ENCODE measurements around the gene OLFML1. TPM values are rescaled to one million over a fixed set of nuclear protein-coding genes. Genes with fewer than 3 reads are reported as not detected.

The OLFML1 gene
- polyA plus RNA-seq, 2 of the 4 experiments (the other 2 are of a cell fraction): not detected

GRCh38 chr11:7552666-7553065, 67.4 kb downstream of the OLFML1 start (continued):
- TF ChIP-seq HOXA7 (CRISPR knock-in tag; IDR thresholded peaks at IDR 0.05) (no peak), USF2 (IDR thresholded peaks at IDR 0.05) (no peak), CHD4 (IDR thresholded peaks at IDR 0.05; ENCODE audit: borderline replicate concordance) (no peak), CBX8 (IDR thresholded peaks at IDR 0.05) (no peak), FOXS1 (CRISPR knock-in tag; IDR thresholded peaks at IDR 0.05) (no peak)
- TF ChIP-seq, protein P1, sequence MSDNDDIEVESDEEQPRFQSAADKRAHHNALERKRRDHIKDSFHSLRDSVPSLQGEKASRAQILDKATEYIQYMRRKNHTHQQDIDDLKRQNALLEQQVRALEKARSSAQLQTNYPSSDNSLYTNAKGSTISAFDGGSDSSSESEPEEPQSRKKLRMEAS (IDR thresholded peaks at IDR 0.05): no peak

- WGBS (ENCODE audit: missing lambda C conversion rate): 66% methylated on average over 7 of the region's 7 CpGs
- POLR2A ChIA-PET: no interaction called here
- H3K9me3 ChIP-seq: no peaks in the 10 kb centered on the region
- DNase-seq (ENCODE audit: low read depth in 1 of 2, low spot score in 1 of 2): no peak
- CTCF ChIA-PET: interaction anchor here (1.0 kb wide), 1 partner anchor 110 kb away, joined by 3 read pairs; no protein-coding TSS in a partner anchor
- no peak for TF ChIP-seq EP300 (IDR thresholded peaks at IDR 0.05)
- TF ChIP-seq POLR2AphosphoS2 (conservative IDR thresholded peaks at IDR 0.05; ENCODE audit: low read length): no peak
- TF ChIP-seq NFE2L2 (conservative IDR thresholded peaks at IDR 0.05; ENCODE audit: low read length): no peak
- no peak for TF ChIP-seq TP53 (CRISPR knock-in tag; IDR thresholded peaks at IDR 0.05)
- TF ChIP-seq EHF (CRISPR knock-in tag; IDR thresholded peaks at IDR 0.05): no peak
- no peak for TF ChIP-seq KDM1A (IDR thresholded peaks at IDR 0.05; ENCODE audit: low read depth)
- TF ChIP-seq, protein P2, sequence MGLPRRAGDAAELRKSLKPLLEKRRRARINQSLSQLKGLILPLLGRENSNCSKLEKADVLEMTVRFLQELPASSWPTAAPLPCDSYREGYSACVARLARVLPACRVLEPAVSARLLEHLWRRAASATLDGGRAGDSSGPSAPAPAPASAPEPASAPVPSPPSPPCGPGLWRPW (IDR thresholded peaks at IDR 0.05): no peak
- no peak for TF ChIP-seq RCOR1 (IDR thresholded peaks at IDR 0.05; ENCODE audit: low read depth, low read length)
- no peak for TF ChIP-seq USF2 (IDR thresholded peaks at IDR 0.05)
- no peak for TF ChIP-seq FOSL2 (IDR thresholded peaks at IDR 0.05)
- TF ChIP-seq FOSL2 (CRISPR knock-in tag; IDR thresholded peaks at IDR 0.05): no peak
- TF ChIP-seq CEBPB (IDR thresholded peaks at IDR 0.05): no peak
- no peak for TF ChIP-seq PHF8 (IDR thresholded peaks at IDR 0.05; ENCODE audit: borderline replicate concordance, low read depth)
- TF ChIP-seq CBX8 (IDR thresholded peaks at IDR 0.05): no peak
- no peak for TF ChIP-seq EHMT2 (IDR thresholded peaks at IDR 0.05; ENCODE audit: low read depth)
- no peak for TF ChIP-seq CTCF (IDR thresholded peaks at IDR 0.05)
- no peak for TF ChIP-seq SREBF2 (IDR thresholded peaks at IDR 0.05)
- no peak for TF ChIP-seq HDAC2 (IDR thresholded peaks at IDR 0.05)
- TF ChIP-seq RARB (CRISPR knock-in tag; IDR thresholded peaks at IDR 0.05): no peak
- TF ChIP-seq CHD4 (IDR thresholded peaks at IDR 0.05; ENCODE audit: borderline replicate concordance): no peak
- TF ChIP-seq FOSB (CRISPR knock-in tag; IDR thresholded peaks at IDR 0.05): no peak
- H3K4me3 ChIP-seq: no peak overlapping the region
- H3K4me2 ChIP-seq: no peak overlapping the region
- peaks cover 10% of the 10 kb centered on the region; the same call in 1 of the 3 replicates for H3K4me1 ChIP-seq
- H3K27ac ChIP-seq: no peak overlapping the region
- FAIRE-seq: no peak
- ATAC-seq: no peak
Observed at GRCh38 chr11:7555052-7555699, 69.9 kb downstream of the OLFML1 start.
